A673 (cell line): ENCODE measurements around the gene NFATC2. TPM values are rescaled to one million over a fixed set of nuclear protein-coding genes. Genes with fewer than 3 reads are reported as not detected.

ENCODE experiments used
- BruUV-seq: library from RNA; stranded (reverse); fragments of 400-500 nt; replicated peaks from 2 replicates; lab custom pipeline; 2021; lab: Mats Ljungman, UMichigan
- CTCF ChIA-PET: fragments of 300-600 bp; sonication (Branson Sonifier 250); formaldehyde crosslinking; loops from one replicate; lab custom pipeline; 2022; ENCODE audit warnings: antibody characterized with exemption; lab: Charles Lee
- POLR2A ChIA-PET: fragments of 300-600 bp; sonication (Branson Sonifier 250); formaldehyde crosslinking; loops from one replicate; lab custom pipeline; 2022; ENCODE audit warnings: antibody characterized with exemption; ENCODE audit not compliant: low non-redundant PET; lab: Charles Lee
- DNase-seq: peaks from one replicate; pipeline ENCODE4 v3.0.0-alpha.2; 2015; ENCODE audit warnings: low spot score
- H3K27ac ChIP-seq: fragments of 200-600 bp; sonication (generic); 2 replicates; pipeline ENCODE4 v1.5.1; 2016; ENCODE audit warnings: mixed run types, low read depth, mild to moderate bottlenecking, mixed read lengths, antibody characterized with exemption, low read length; ENCODE audit not compliant: poor library complexity, severe bottlenecking
- H3K27me3 ChIP-seq: fragments of 200-600 bp; sonication (generic); replicated peaks from 2 replicates; pipeline ENCODE4 v1.6.1; 2017; ENCODE audit warnings: mixed run types, low read depth, mild to moderate bottlenecking, mixed read lengths, antibody characterized with exemption, low read length; ENCODE audit not compliant: insufficient read depth, poor library complexity
- H3K36me3 ChIP-seq: fragments of 200-600 bp; sonication (generic); 2 replicates; pipeline ENCODE4 v1.6.1; 2016; ENCODE audit warnings: mixed run types, mild to moderate bottlenecking, mixed read lengths, antibody characterized with exemption, low read length; ENCODE audit not compliant: insufficient read depth, poor library complexity, severe bottlenecking
- H3K4me1 ChIP-seq: fragments of 200-600 bp; sonication (generic); 2 replicates; pipeline ENCODE4 v1.6.1; 2017; ENCODE audit warnings: mixed run types, mild to moderate bottlenecking, mixed read lengths, antibody characterized with exemption, low read length; ENCODE audit not compliant: insufficient read depth, poor library complexity, severe bottlenecking
- H3K4me3 ChIP-seq: fragments of 200-600 bp; sonication (generic); 2 replicates; pipeline ENCODE4 v1.5.1; 2016; ENCODE audit warnings: low read depth, mixed run types, mild to moderate bottlenecking, mixed read lengths, low read length; ENCODE audit not compliant: poor library complexity, severe bottlenecking
- H3K9me3 ChIP-seq: fragments of 200-600 bp; sonication (generic); 2 replicates; pipeline ENCODE4 v1.6.1; 2016; ENCODE audit warnings: mixed run types, low read depth, mild to moderate bottlenecking, mixed read lengths, antibody characterized with exemption, low read length; ENCODE audit not compliant: poor library complexity, severe bottlenecking
- EZH2 ChIP-seq: fragments of 200-600 bp; sonication (generic); IDR thresholded peaks from 2 replicates; pipeline ENCODE4 v1.6.1; 2017; ENCODE audit warnings: borderline replicate concordance, low read depth, mild to moderate bottlenecking, mixed read lengths, antibody characterized with exemption, low read length; ENCODE audit not compliant: poor library complexity, severe bottlenecking
- intact Hi-C: fragments of 100-400 bp; cut with micrococcal nuclease; formaldehyde crosslinking; loops from one replicate; pipeline ENCODE4 v1.10.0; 2022; ENCODE audit not compliant: unreplicated experiment
- total RNA-seq: library from RNA; stranded (reverse); gene quantifications from 2 replicates; pipeline ENCODE4 v1.2.3, GENCODE V29; 2021
- TF ChIP-seq, protein P1 (sequence below): fragments of 300-800, 200-600 bp; sonication (generic); conservative IDR thresholded peaks from 2 replicates; pipeline ENCODE4 v1.5.1; 2017; ENCODE audit warnings: low read depth, mild to moderate bottlenecking, antibody characterized with exemption, low read length, moderate library complexity, mixed read lengths

NFATC2 gene
- total RNA-seq, 1 experiment from 2014 or later = 0.64 TPM

DNA sequence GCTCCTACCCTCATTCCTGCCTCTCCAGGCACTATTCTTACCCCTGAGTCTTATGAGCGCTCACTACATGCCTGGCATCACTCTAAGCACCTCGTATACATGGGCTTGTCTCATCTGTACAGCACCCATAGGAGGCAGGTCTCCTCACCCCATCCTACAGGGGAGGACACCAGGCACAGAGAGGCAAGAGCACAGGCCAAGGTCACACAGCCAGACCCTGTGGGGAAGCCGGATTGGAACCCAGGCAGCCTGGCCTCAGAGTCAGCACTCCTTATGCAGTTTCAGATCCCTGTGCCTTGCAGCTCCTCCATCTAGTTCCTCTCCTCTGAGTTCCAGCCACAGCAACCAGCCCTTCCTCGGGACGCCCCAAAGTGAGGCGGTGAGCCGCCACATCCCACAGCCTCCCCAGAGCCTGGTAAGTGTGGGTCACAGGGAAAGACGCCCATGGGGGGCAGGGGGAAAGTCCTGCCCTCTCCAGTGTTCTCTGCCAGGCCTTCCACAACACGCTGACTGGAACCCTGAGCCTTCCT lies 103.3 kb downstream of the NFATC2 start:
- Histone ChIP-seq H3K36me3 (no peaks in the 10 kb centered on the region), H3K4me1 (peaks cover 11% of the 10 kb centered on the region), H3K27me3 (no peaks in the 10 kb centered on the region), H3K9me3 (no peaks in the 10 kb centered on the region), H3K4me3 (no peak overlapping the region), H3K27ac (no peak overlapping the region)
- no peak for DNase-seq
- POLR2A ChIA-PET = no interaction called here
- no peak for TF ChIP-seq EZH2
- TF ChIP-seq, protein P1, sequence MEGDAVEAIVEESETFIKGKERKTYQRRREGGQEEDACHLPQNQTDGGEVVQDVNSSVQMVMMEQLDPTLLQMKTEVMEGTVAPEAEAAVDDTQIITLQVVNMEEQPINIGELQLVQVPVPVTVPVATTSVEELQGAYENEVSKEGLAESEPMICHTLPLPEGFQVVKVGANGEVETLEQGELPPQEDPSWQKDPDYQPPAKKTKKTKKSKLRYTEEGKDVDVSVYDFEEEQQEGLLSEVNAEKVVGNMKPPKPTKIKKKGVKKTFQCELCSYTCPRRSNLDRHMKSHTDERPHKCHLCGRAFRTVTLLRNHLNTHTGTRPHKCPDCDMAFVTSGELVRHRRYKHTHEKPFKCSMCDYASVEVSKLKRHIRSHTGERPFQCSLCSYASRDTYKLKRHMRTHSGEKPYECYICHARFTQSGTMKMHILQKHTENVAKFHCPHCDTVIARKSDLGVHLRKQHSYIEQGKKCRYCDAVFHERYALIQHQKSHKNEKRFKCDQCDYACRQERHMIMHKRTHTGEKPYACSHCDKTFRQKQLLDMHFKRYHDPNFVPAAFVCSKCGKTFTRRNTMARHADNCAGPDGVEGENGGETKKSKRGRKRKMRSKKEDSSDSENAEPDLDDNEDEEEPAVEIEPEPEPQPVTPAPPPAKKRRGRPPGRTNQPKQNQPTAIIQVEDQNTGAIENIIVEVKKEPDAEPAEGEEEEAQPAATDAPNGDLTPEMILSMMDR = no peak
- intact Hi-C loops = no loop called here
- CTCF ChIA-PET = no interaction called here
- BruUV-seq = no TSS peak

DNA sequence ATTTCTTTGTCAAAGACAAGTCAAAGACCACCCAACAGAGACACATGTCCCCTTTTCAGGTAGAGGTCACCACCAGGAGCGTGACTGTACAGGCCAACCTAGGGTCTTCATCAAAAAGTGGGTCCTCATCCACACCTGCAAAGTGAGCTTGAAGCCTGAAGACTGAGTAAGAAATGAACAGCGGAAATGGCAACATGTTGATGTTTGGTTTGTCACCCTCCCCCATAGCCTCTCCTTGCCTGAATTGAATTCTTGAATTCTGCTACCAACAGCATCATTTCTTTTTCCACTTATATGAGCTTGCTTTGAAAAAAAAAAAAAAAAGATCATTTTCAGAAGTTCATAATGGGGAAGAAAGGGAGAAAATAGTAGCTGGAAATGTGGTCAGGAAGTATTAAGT lies 104.4 kb downstream of the NFATC2 start:
- ChIA-PET POLR2A (no interaction called here), CTCF (no interaction called here)
- TF ChIP-seq, protein P1 = no peak
- TF ChIP-seq EZH2 = no peak
- intact Hi-C loops = no loop called here
- H3K36me3 ChIP-seq = no peaks in the 10 kb centered on the region
- H3K4me3 ChIP-seq = no peak overlapping the region
- no peaks in the 10 kb centered on the region for H3K9me3 ChIP-seq
- peaks cover 12% of the 10 kb centered on the region for H3K4me1 ChIP-seq
- H3K27me3 ChIP-seq = no peaks in the 10 kb centered on the region
- no peak overlapping the region for H3K27ac ChIP-seq
- no peak for DNase-seq
- BruUV-seq = no TSS peak

DNA sequence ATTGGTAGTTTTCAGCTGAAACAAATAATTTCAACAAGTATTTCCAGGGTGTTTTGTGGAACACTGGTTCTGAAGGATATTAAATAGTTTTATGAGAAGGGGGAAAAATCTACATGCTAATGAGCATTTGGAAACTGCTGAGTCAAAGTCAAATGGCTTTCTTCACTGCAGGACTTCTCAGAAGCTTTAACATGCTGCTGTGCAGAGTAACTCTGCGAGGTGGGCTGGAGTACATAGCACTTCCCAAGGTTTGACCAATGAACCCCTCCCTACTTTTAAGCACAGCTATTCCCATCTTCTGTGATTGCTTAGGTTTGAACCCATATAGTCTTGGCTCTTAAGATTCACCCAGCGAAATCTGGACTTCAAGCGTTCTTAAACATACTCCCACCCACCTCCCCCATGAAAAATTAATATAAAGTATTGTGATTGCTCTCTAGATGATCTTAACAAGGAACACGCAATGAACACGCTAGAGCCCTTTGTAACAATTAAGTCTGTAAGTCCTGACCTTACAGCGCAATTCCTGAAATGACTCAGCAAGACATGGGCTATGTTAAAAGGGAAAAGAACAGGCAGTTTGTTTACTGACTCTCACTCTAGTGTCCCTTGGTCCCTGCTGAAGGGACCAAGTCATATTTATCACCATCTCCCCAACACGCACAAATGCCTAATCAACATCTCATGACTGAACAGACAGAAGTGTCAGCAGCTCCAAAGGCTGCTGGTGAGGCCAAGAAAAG lies 105.2 kb downstream of the NFATC2 start:
- no peak for DNase-seq
- Histone ChIP-seq H3K9me3 (no peaks in the 10 kb centered on the region), H3K36me3 (no peaks in the 10 kb centered on the region), H3K4me1 (peaks cover 12% of the 10 kb centered on the region), H3K27me3 (no peaks in the 10 kb centered on the region), H3K4me3 (no peak overlapping the region), H3K27ac (no peak overlapping the region)
- intact Hi-C loops = no loop called here
- POLR2A ChIA-PET = no interaction called here
- CTCF ChIA-PET = no interaction called here
- TF ChIP-seq EZH2 = no peak
- TF ChIP-seq, protein P1 = no peak
- BruUV-seq = no TSS peak
